Measurements from ENCODE around the gene MFSD6. TPM values are rescaled to one million over a fixed set of nuclear protein-coding genes. Genes with fewer than 3 reads are reported as not detected.

Gene MFSD6
- total and polyA plus RNA-seq, 2 of the 8 experiments (the other 6 are each of a cell fraction or from before 2014, with no cell fraction given), result 1.8 to 5.1 TPM

DNA sequence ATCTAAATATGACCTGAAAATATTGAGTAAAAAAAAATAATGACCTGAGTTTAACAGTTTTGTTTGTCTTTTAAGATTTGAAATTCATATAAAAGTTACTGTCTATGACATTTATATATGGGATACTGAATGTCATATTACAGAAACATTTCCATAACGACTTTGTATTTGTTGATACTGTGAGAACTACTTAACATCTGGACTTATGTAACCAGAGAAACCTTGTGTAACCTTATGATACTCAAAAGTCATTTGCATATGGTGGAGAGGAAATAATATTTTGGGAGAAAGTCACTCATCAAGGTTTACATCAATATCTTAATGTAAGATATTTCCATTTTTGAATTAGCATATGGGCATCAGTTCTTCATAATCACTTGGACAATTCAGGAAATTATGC lies 12.6 kb downstream of the MFSD6 start (continued):
- TF ChIP-seq, protein P1, sequence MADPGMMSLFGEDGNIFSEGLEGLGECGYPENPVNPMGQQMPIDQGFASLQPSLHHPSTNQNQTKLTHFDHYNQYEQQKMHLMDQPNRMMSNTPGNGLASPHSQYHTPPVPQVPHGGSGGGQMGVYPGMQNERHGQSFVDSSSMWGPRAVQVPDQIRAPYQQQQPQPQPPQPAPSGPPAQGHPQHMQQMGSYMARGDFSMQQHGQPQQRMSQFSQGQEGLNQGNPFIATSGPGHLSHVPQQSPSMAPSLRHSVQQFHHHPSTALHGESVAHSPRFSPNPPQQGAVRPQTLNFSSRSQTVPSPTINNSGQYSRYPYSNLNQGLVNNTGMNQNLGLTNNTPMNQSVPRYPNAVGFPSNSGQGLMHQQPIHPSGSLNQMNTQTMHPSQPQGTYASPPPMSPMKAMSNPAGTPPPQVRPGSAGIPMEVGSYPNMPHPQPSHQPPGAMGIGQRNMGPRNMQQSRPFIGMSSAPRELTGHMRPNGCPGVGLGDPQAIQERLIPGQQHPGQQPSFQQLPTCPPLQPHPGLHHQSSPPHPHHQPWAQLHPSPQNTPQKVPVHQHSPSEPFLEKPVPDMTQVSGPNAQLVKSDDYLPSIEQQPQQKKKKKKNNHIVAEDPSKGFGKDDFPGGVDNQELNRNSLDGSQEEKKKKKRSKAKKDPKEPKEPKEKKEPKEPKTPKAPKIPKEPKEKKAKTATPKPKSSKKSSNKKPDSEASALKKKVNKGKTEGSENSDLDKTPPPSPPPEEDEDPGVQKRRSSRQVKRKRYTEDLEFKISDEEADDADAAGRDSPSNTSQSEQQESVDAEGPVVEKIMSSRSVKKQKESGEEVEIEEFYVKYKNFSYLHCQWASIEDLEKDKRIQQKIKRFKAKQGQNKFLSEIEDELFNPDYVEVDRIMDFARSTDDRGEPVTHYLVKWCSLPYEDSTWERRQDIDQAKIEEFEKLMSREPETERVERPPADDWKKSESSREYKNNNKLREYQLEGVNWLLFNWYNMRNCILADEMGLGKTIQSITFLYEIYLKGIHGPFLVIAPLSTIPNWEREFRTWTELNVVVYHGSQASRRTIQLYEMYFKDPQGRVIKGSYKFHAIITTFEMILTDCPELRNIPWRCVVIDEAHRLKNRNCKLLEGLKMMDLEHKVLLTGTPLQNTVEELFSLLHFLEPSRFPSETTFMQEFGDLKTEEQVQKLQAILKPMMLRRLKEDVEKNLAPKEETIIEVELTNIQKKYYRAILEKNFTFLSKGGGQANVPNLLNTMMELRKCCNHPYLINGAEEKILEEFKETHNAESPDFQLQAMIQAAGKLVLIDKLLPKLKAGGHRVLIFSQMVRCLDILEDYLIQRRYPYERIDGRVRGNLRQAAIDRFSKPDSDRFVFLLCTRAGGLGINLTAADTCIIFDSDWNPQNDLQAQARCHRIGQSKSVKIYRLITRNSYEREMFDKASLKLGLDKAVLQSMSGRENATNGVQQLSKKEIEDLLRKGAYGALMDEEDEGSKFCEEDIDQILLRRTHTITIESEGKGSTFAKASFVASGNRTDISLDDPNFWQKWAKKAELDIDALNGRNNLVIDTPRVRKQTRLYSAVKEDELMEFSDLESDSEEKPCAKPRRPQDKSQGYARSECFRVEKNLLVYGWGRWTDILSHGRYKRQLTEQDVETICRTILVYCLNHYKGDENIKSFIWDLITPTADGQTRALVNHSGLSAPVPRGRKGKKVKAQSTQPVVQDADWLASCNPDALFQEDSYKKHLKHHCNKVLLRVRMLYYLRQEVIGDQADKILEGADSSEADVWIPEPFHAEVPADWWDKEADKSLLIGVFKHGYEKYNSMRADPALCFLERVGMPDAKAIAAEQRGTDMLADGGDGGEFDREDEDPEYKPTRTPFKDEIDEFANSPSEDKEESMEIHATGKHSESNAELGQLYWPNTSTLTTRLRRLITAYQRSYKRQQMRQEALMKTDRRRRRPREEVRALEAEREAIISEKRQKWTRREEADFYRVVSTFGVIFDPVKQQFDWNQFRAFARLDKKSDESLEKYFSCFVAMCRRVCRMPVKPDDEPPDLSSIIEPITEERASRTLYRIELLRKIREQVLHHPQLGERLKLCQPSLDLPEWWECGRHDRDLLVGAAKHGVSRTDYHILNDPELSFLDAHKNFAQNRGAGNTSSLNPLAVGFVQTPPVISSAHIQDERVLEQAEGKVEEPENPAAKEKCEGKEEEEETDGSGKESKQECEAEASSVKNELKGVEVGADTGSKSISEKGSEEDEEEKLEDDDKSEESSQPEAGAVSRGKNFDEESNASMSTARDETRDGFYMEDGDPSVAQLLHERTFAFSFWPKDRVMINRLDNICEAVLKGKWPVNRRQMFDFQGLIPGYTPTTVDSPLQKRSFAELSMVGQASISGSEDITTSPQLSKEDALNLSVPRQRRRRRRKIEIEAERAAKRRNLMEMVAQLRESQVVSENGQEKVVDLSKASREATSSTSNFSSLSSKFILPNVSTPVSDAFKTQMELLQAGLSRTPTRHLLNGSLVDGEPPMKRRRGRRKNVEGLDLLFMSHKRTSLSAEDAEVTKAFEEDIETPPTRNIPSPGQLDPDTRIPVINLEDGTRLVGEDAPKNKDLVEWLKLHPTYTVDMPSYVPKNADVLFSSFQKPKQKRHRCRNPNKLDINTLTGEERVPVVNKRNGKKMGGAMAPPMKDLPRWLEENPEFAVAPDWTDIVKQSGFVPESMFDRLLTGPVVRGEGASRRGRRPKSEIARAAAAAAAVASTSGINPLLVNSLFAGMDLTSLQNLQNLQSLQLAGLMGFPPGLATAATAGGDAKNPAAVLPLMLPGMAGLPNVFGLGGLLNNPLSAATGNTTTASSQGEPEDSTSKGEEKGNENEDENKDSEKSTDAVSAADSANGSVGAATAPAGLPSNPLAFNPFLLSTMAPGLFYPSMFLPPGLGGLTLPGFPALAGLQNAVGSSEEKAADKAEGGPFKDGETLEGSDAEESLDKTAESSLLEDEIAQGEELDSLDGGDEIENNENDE (IDR thresholded peaks at IDR 0.05; ENCODE audit: insufficient replicate concordance, low read length), result no peak
- TF ChIP-seq SP2 (IDR thresholded peaks at IDR 0.05; ENCODE audit: low read length) (no peak), CTBP2 (IDR thresholded peaks at IDR 0.05; ENCODE audit: borderline replicate concordance, insufficient read depth, insufficient read length, low read length) (no peak), SAP30 (IDR thresholded peaks at IDR 0.05; ENCODE audit: insufficient read depth, insufficient replicate concordance, low read length) (no peak), HDAC6 (IDR thresholded peaks at IDR 0.05; ENCODE audit: low read depth, low read length) (no peak), CBX5 (IDR thresholded peaks at IDR 0.05; ENCODE audit: low read depth, low read length) (no peak), SUZ12 (IDR thresholded peaks at IDR 0.05; ENCODE audit: low read length) (no peak), ZNF274 (IDR thresholded peaks at IDR 0.05; ENCODE audit: borderline replicate concordance, extremely low read depth, low read length) (no peak), KDM1A (IDR thresholded peaks at IDR 0.05; ENCODE audit: borderline replicate concordance, low read length) (no peak), CBX8 (IDR thresholded peaks at IDR 0.05; ENCODE audit: borderline replicate concordance, low read depth, low read length) (no peak), RBBP5 (IDR thresholded peaks at IDR 0.05; ENCODE audit: borderline replicate concordance, low read depth, low read length) (no peak), JUN (IDR thresholded peaks at IDR 0.05; ENCODE audit: low read depth, low read length) (no peak)
